Liver (tissue), 9 donors: Measurements from ENCODE around the gene SNRNP70. TPM values are rescaled to one million over a fixed set of nuclear protein-coding genes. Genes with fewer than 3 reads are reported as not detected.

Experiments used
- DNase-seq: peaks from one replicate; pipeline ENCODE4 v3.0.0-alpha.2; 2017; ENCODE audit warnings: low spot score
- H3K27ac ChIP-seq, 2 donors: one replicate each; pipeline ENCODE4 v1.7.0; 2013; ENCODE audit warnings: inconsistent platforms in 2 of 2, low read length in 2 of 2, control low read depth in 1 of 2, low read depth in 1 of 2, mild to moderate bottlenecking in 1 of 2
- H3K27me3 ChIP-seq, 4 donors: one replicate each; pipeline versions ENCODE4 v1.6.1 to v1.7.0; 2013; ENCODE audit warnings: low read length in 3 of 4, inconsistent platforms in 1 of 4, mild to moderate bottlenecking in 1 of 4, moderate library complexity in 1 of 4; ENCODE audit not compliant: control insufficient read depth in 4 of 4, insufficient read depth in 4 of 4
- H3K36me3 ChIP-seq, 4 donors: one replicate each; pipeline versions ENCODE4 v1.6.1 to v1.7.0; 2013; ENCODE audit warnings: low read length in 3 of 4, mild to moderate bottlenecking in 3 of 4, low read depth in 1 of 4, moderate library complexity in 1 of 4; ENCODE audit not compliant: control insufficient read depth in 4 of 4, insufficient read depth in 3 of 4
- H3K4me1 ChIP-seq, 4 donors: one replicate each; pipeline versions ENCODE4 v1.6.1 to v1.7.0; 2013; ENCODE audit warnings: low read length in 3 of 4, mild to moderate bottlenecking in 3 of 4, moderate library complexity in 1 of 4; ENCODE audit not compliant: control insufficient read depth in 4 of 4, insufficient read depth in 4 of 4
- H3K4me3 ChIP-seq, 3 donors: one replicate each; pipeline versions ENCODE4 v1.6.1 to v1.7.0; 2013; ENCODE audit warnings: low read length in 3 of 3, control low read depth in 1 of 3, low read depth in 1 of 3, mild to moderate bottlenecking in 1 of 3
- H3K9ac ChIP-seq, 2 donors: one replicate each; pipeline ENCODE4 v1.7.0; 2013; ENCODE audit warnings: low read length in 2 of 2, mild to moderate bottlenecking in 2 of 2, moderate library complexity in 2 of 2, control low read depth in 1 of 2, low read depth in 1 of 2
- H3K9me3 ChIP-seq, 4 donors: one replicate each; pipeline versions ENCODE4 v1.6.1 to v1.7.0; 2013; ENCODE audit warnings: low read length in 3 of 4; ENCODE audit not compliant: control insufficient read depth in 4 of 4
- EGR1 ChIP-seq, 2 donors: IDR thresholded peaks; 2 replicates each; pipeline ENCODE4 v1.6.1; 2016 to 2018; ENCODE audit warnings: antibody characterized with exemption in 2 of 2, low read depth in 2 of 2
- FOXA1 ChIP-seq: IDR thresholded peaks from 2 replicates; pipeline ENCODE4 v1.6.1; 2016; ENCODE audit warnings: antibody characterized with exemption
- FOXA2 ChIP-seq: IDR thresholded peaks from 2 replicates; pipeline ENCODE4 v1.6.1; 2016; ENCODE audit warnings: antibody characterized with exemption
- GABPA ChIP-seq, 2 donors: IDR thresholded peaks in 1 of 2; conservative IDR thresholded peaks in 1 of 2; 2 replicates each; pipeline ENCODE4 v1.6.1; 2016; ENCODE audit warnings: antibody characterized with exemption in 2 of 2, mild to moderate bottlenecking in 1 of 2, moderate library complexity in 1 of 2
- HNF4A ChIP-seq, 2 donors: conservative IDR thresholded peaks; 2 replicates each; pipeline ENCODE4 v1.6.1; 2016; ENCODE audit warnings: antibody characterized with exemption in 2 of 2, mild to moderate bottlenecking in 2 of 2
- HNF4G ChIP-seq: IDR thresholded peaks from 2 replicates; pipeline ENCODE4 v1.6.1; 2016; ENCODE audit warnings: antibody characterized with exemption
- JUND ChIP-seq, 2 donors: IDR thresholded peaks; 2 replicates each; pipeline ENCODE4 v1.6.1; 2016; ENCODE audit warnings: antibody characterized with exemption in 2 of 2
- NR2F2 ChIP-seq: IDR thresholded peaks from 2 replicates; pipeline ENCODE4 v1.6.1; 2016; ENCODE audit warnings: antibody characterized with exemption
- RAD21 ChIP-seq, 2 donors: IDR thresholded peaks; 2 replicates each; pipeline ENCODE4 v1.6.1; 2016; ENCODE audit warnings: antibody characterized with exemption in 2 of 2, mild to moderate bottlenecking in 2 of 2
- RXRA ChIP-seq, 2 donors: IDR thresholded peaks; 2 replicates each; pipeline ENCODE4 v1.6.1; 2017 to 2018; ENCODE audit warnings: antibody characterized with exemption in 2 of 2, mild to moderate bottlenecking in 1 of 2
- SP1 ChIP-seq: IDR thresholded peaks from 2 replicates; pipeline ENCODE4 v1.6.1; 2018; ENCODE audit warnings: antibody characterized with exemption, mild to moderate bottlenecking
- TAF1 ChIP-seq: conservative IDR thresholded peaks from 2 replicates; pipeline ENCODE4 v1.6.1; 2016; ENCODE audit warnings: antibody characterized with exemption, mild to moderate bottlenecking
- YY1 ChIP-seq: IDR thresholded peaks from 2 replicates; pipeline ENCODE4 v1.6.1; 2016; ENCODE audit warnings: antibody characterized with exemption, mild to moderate bottlenecking
- WGBS: extraction: QIAGEN DNeasy Blood & Tissue Kit; methylation state at CpG from one replicate; pipeline ENCODE4 v1.1.7; 2013; 5-methylcytosine and 5-hydroxymethylcytosine counted together
- polyA plus RNA-seq, 2 donors: library from polyadenylated mRNA; stranded (reverse) in 1 of 2; unstranded in 1 of 2; fragments of 200-250 nt in 1 of 2; fragments of >200 nt in 1 of 2; fragmentation: Nextera tagmentation in 1 of 2; extraction: Ambion mirVana in 1 of 2; gene quantifications; one replicate each; pipeline versions ENCODE4 v1.2.1 to v1.2.3, GENCODE V29; 2013 to 2015
- total RNA-seq, 2 donors: library from RNA; depleted of rRNA; stranded (reverse); fragments of >200 nt; gene quantifications; one replicate each; pipeline ENCODE4 v1.2.3, GENCODE V29; 2014
- TF ChIP-seq, protein P1 (sequence below): IDR thresholded peaks from 2 replicates; pipeline ENCODE4 v1.6.1; 2016; ENCODE audit warnings: antibody characterized with exemption, mild to moderate bottlenecking
- TF ChIP-seq, protein P2 (sequence below): IDR thresholded peaks from 2 replicates; pipeline ENCODE4 v1.6.1; 2016; ENCODE audit warnings: antibody characterized with exemption
- TF ChIP-seq, protein P3 (sequence below): IDR thresholded peaks from 2 replicates; pipeline ENCODE4 v1.6.1; 2016; ENCODE audit warnings: antibody characterized with exemption
- TF ChIP-seq, protein P4 (sequence below): fragments of 150-350 bp; IDR thresholded peaks from 2 replicates; pipeline ENCODE4 v1.5.1; 2017; ENCODE audit warnings: improper control_type of control experiment, low read depth, low read length; ENCODE audit not compliant: missing input control
- TF ChIP-seq, protein P5 (sequence below): IDR thresholded peaks from 2 replicates; pipeline ENCODE4 v1.6.1; 2016; ENCODE audit warnings: antibody characterized with exemption
- donor health status: healthy.
- donor health status: healthy.
- donor health status: healthy.
- donor health status: healthy.
- donor health status: healthy.

Gene SNRNP70
- total and polyA plus RNA-seq, 4 donors, result 34.2 to 166 (median 94.8) TPM

DNA sequence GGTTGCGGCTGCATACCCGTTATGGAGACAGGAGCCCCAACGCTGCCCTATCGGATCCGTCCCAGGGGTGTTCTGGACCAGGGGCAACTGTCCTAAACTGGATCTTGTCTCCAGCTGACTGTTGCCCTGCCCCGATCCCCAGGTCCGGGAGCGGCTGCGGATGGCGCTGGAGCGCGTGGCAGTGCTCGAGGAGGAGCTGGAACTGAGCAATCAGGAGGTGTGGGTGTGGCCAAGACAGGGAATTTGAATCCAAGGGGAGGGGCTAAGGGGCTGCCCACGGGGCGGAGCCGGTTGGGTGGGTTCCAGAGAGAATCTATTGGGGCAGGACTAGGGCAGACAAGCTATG is 44.0 kb downstream of the SNRNP70 start:
- no peak overlapping the region for H3K4me3 ChIP-seq
- H3K9ac ChIP-seq, result no peak overlapping the region
- no peak for TF ChIP-seq JUND (IDR thresholded peaks at IDR 0.05)
- TF ChIP-seq, protein P1, sequence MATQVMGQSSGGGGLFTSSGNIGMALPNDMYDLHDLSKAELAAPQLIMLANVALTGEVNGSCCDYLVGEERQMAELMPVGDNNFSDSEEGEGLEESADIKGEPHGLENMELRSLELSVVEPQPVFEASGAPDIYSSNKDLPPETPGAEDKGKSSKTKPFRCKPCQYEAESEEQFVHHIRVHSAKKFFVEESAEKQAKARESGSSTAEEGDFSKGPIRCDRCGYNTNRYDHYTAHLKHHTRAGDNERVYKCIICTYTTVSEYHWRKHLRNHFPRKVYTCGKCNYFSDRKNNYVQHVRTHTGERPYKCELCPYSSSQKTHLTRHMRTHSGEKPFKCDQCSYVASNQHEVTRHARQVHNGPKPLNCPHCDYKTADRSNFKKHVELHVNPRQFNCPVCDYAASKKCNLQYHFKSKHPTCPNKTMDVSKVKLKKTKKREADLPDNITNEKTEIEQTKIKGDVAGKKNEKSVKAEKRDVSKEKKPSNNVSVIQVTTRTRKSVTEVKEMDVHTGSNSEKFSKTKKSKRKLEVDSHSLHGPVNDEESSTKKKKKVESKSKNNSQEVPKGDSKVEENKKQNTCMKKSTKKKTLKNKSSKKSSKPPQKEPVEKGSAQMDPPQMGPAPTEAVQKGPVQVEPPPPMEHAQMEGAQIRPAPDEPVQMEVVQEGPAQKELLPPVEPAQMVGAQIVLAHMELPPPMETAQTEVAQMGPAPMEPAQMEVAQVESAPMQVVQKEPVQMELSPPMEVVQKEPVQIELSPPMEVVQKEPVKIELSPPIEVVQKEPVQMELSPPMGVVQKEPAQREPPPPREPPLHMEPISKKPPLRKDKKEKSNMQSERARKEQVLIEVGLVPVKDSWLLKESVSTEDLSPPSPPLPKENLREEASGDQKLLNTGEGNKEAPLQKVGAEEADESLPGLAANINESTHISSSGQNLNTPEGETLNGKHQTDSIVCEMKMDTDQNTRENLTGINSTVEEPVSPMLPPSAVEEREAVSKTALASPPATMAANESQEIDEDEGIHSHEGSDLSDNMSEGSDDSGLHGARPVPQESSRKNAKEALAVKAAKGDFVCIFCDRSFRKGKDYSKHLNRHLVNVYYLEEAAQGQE, result no peak
- TF ChIP-seq FOXA1, result no peak
- no peak for TF ChIP-seq YY1
- TF ChIP-seq, protein P2, sequence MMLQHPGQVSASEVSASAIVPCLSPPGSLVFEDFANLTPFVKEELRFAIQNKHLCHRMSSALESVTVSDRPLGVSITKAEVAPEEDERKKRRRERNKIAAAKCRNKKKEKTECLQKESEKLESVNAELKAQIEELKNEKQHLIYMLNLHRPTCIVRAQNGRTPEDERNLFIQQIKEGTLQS, result no peak
- TF ChIP-seq SP1, result no peak
- no peak for TF ChIP-seq HNF4G
- TF ChIP-seq FOXA2, result no peak
- TF ChIP-seq, protein P3, sequence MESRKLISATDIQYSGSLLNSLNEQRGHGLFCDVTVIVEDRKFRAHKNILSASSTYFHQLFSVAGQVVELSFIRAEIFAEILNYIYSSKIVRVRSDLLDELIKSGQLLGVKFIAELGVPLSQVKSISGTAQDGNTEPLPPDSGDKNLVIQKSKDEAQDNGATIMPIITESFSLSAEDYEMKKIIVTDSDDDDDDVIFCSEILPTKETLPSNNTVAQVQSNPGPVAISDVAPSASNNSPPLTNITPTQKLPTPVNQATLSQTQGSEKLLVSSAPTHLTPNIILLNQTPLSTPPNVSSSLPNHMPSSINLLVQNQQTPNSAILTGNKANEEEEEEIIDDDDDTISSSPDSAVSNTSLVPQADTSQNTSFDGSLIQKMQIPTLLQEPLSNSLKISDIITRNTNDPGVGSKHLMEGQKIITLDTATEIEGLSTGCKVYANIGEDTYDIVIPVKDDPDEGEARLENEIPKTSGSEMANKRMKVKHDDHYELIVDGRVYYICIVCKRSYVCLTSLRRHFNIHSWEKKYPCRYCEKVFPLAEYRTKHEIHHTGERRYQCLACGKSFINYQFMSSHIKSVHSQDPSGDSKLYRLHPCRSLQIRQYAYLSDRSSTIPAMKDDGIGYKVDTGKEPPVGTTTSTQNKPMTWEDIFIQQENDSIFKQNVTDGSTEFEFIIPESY, result no peak
- TF ChIP-seq RXRA (IDR thresholded peaks at IDR 0.05), result no peak
- no peak for TF ChIP-seq NR2F2
- no peak for TF ChIP-seq HNF4A (conservative IDR thresholded peaks at IDR 0.05)
- no peak for TF ChIP-seq TAF1
- TF ChIP-seq RAD21 (IDR thresholded peaks at IDR 0.05), result no peak
- no peak for TF ChIP-seq GABPA (IDR thresholded peaks at IDR 0.05 in 1 of 2, conservative IDR thresholded peaks at IDR 0.05 in 1 of 2)
- H3K27ac ChIP-seq, result no peak overlapping the region
- H3K27me3 ChIP-seq, result peaks cover 0 to 2% (median 0%) of the 10 kb centered on the region in 4 donors
- peaks cover 0 to 16% (median 11%) of the 10 kb centered on the region in 4 donors for H3K4me1 ChIP-seq
- 68% methylated on average over 16 of the region's 16 CpGs for WGBS
- DNase-seq, result no peak
- no peaks in the 10 kb centered on the region for H3K36me3 ChIP-seq
- no peaks in the 10 kb centered on the region for H3K9me3 ChIP-seq

DNA sequence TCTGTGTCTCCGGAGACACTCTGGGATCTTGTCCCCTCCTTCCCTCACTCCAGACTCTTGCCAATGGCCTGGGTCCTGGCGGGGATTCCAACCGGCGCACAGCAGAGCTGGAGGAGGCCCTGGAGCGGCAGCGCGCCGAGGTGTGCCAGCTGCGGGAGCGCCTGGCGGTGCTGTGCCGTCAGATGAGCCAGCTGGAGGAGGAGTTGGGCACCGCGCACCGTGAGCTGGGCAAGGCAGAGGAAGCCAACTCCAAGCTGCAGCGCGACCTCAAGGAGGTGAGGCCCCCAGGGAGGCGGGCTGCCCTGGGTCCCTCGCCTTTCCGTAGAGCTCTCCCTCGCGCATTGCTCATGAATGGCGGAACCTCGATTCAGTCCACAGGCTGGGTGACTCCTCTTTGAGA is 45.1 kb downstream of the SNRNP70 start:
- no peak overlapping the region for H3K9ac ChIP-seq
- no peak for DNase-seq
- H3K36me3 ChIP-seq, result no peaks in the 10 kb centered on the region
- 93% methylated on average over 24 of the region's 24 CpGs for WGBS
- TF ChIP-seq RXRA (IDR thresholded peaks at IDR 0.05) (no peak), HNF4G (no peak), EGR1 (IDR thresholded peaks at IDR 0.05; ENCODE audit: low read depth in 2 of 2) (no peak), JUND (IDR thresholded peaks at IDR 0.05) (no peak), FOXA2 (no peak), NR2F2 (no peak), TAF1 (no peak), RAD21 (IDR thresholded peaks at IDR 0.05) (no peak), SP1 (no peak), FOXA1 (no peak), YY1 (no peak), GABPA (IDR thresholded peaks at IDR 0.05 in 1 of 2, conservative IDR thresholded peaks at IDR 0.05 in 1 of 2) (no peak), HNF4A (conservative IDR thresholded peaks at IDR 0.05) (no peak)
- TF ChIP-seq, protein P4, sequence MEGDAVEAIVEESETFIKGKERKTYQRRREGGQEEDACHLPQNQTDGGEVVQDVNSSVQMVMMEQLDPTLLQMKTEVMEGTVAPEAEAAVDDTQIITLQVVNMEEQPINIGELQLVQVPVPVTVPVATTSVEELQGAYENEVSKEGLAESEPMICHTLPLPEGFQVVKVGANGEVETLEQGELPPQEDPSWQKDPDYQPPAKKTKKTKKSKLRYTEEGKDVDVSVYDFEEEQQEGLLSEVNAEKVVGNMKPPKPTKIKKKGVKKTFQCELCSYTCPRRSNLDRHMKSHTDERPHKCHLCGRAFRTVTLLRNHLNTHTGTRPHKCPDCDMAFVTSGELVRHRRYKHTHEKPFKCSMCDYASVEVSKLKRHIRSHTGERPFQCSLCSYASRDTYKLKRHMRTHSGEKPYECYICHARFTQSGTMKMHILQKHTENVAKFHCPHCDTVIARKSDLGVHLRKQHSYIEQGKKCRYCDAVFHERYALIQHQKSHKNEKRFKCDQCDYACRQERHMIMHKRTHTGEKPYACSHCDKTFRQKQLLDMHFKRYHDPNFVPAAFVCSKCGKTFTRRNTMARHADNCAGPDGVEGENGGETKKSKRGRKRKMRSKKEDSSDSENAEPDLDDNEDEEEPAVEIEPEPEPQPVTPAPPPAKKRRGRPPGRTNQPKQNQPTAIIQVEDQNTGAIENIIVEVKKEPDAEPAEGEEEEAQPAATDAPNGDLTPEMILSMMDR, result no peak
- TF ChIP-seq, protein P1, result no peak
- TF ChIP-seq, protein P5, sequence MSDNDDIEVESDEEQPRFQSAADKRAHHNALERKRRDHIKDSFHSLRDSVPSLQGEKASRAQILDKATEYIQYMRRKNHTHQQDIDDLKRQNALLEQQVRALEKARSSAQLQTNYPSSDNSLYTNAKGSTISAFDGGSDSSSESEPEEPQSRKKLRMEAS, result no peak
- TF ChIP-seq, protein P2, result no peak
- H3K9me3 ChIP-seq, result no peaks in the 10 kb centered on the region
- no peak overlapping the region for H3K27ac ChIP-seq
- H3K4me1 ChIP-seq, result peaks cover 0 to 16% (median 11%) of the 10 kb centered on the region in 4 donors
- no peak overlapping the region for H3K4me3 ChIP-seq
- H3K27me3 ChIP-seq, result peaks cover 0 to 8% (median 0%) of the 10 kb centered on the region in 4 donors
